ENCODE results near the gene TBX4.
"Not testable (repeated sequence)": the region's sequence is repeated elsewhere in the genome, so short reads cannot be mapped to it uniquely, and the experiment has no call there.

The TBX4 gene

DNA sequence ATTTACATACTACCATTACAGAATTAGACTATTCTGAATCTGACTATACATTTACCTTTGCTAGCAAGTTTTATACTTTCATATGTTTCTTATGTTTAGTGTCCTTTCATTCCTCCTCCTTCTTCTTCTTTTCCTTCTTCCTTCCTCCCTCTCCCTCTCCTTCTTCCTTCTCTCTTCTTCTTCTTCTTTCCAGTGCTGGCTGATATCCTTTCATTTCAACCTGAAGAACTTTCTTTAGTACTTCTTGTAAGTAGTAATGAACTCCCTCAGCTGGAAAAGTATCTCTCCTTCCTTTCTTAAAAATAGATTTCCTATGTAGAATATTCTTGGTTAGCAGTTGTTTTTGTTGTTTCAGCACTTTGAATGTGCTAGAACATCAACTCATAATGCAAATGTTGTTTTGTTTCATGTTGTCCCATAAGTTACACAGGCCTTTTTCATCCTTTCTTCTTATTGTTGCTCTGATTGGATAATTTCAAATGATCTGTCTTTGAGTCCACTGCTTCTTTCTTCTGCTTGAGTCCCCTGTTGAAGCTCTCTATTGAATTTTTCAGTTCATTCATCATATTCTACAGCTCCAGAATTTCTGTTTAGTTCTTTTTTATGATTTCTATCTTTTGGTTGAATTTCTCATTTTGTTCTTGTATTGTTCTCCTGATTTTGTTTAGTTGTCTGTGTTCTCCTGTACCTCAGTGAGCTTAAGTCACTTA, 15.1 kb upstream of the TBX4 start:
- TF ChIP-seq, protein P1, sequence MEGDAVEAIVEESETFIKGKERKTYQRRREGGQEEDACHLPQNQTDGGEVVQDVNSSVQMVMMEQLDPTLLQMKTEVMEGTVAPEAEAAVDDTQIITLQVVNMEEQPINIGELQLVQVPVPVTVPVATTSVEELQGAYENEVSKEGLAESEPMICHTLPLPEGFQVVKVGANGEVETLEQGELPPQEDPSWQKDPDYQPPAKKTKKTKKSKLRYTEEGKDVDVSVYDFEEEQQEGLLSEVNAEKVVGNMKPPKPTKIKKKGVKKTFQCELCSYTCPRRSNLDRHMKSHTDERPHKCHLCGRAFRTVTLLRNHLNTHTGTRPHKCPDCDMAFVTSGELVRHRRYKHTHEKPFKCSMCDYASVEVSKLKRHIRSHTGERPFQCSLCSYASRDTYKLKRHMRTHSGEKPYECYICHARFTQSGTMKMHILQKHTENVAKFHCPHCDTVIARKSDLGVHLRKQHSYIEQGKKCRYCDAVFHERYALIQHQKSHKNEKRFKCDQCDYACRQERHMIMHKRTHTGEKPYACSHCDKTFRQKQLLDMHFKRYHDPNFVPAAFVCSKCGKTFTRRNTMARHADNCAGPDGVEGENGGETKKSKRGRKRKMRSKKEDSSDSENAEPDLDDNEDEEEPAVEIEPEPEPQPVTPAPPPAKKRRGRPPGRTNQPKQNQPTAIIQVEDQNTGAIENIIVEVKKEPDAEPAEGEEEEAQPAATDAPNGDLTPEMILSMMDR (IDR thresholded peaks at IDR 0.05; ENCODE audit: insufficient read depth, low read length, missing control alignments) = no peak
- H3K4me3 ChIP-seq (ENCODE audit: low read depth, low read length) = no peak overlapping the region
- CTCF ChIA-PET = interaction anchor here (0.8 kb wide), 1 partner anchor 10 kb away, joined by 3 read pairs; no protein-coding TSS in a partner anchor
- POLR2A ChIA-PET = no interaction called here
- no peak for DNase-seq (ENCODE audit: low read depth, low spot score)

DNA sequence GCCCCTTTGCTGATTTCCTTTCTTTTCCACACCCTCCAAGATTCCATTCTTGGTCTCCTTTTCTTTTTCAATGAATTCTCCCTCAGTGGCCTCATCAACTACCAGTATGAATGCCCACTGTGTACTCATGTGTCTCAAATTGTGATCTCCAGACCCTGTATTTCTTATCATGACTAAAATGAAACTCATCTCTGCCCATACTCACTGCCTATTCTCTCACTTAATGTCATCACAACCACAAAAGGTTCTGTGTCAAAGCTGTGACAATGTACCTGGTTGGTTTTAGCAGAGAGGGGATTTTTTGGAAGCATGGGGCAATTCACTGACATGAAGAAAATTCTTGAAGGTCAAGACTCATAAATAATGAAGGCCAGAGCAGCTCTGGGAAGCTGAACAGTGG, 11.5 kb upstream of the TBX4 start:
- CTCF ChIA-PET = interaction anchor here (1.5 kb wide), 1 partner anchor 24 kb away, joined by 5 read pairs; no protein-coding TSS in a partner anchor
- TF ChIP-seq, protein P1 (IDR thresholded peaks at IDR 0.05; ENCODE audit: insufficient read depth, low read length, missing control alignments) = no peak
- no peak overlapping the region for H3K4me3 ChIP-seq (ENCODE audit: low read depth, low read length)
- no peak for DNase-seq (ENCODE audit: low read depth, low spot score)
- POLR2A ChIA-PET = no interaction called here

DNA sequence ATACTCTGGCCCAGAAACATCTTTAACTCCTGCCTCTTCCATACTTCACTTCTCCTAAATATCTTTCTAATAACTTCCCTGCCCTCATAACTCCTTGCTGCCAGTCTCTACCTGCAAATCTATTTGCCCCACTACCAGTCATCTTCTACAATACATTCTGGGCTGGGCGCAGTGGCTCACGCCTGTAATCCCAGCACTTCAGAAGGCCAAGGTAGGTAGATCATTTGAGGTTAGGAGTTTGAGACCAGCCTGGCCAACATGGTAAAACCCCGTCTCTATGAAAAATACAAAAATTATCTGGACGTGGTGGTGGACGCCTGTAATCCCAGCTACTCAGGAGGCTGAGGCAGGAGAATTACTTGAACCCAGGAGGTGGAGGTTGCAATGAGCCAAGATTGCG, 10.7 kb upstream of the TBX4 start:
- CTCF ChIA-PET; H3K4me3 ChIP-seq (ENCODE audit: low read depth, low read length); POLR2A ChIA-PET; DNase-seq (ENCODE audit: low read depth, low spot score): not testable (repeated sequence)

DNA sequence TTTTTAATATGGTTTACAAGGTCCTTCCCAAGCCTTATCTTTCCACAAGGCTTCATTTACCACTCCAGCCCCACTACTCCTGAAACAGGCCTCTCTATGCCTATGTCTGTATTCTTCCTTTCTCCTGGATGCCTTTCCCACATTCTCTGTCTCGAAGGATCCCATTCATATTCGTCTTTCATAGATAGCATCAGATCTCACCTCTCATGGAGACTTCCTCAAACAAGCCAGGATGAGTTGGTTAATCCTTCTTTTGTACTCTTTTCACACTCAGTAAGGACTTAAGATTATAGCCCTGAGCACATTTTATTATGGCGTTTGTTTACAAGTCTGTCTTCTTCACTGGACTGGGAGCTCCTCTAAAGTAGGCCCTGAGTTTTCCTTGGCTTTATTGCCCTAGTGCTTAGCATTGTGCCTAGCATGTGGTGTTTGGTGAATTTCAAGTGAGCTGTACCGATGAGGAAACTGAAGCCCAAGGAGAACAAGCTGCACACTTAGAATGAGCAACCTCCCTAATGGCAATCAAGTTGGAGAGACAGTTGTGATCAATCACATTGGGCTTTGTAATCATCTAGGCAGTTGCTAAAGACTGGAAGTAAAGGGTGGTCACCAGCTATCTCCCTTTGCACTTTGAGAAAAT, 10.0 kb upstream of the TBX4 start:
- no peak for DNase-seq (ENCODE audit: low read depth, low spot score)
- TF ChIP-seq, protein P1 (IDR thresholded peaks at IDR 0.05; ENCODE audit: insufficient read depth, low read length, missing control alignments) = no peak
- CTCF ChIA-PET = no interaction called here
- POLR2A ChIA-PET = no interaction called here
- no peak overlapping the region for H3K4me3 ChIP-seq (ENCODE audit: low read depth, low read length)

DNA sequence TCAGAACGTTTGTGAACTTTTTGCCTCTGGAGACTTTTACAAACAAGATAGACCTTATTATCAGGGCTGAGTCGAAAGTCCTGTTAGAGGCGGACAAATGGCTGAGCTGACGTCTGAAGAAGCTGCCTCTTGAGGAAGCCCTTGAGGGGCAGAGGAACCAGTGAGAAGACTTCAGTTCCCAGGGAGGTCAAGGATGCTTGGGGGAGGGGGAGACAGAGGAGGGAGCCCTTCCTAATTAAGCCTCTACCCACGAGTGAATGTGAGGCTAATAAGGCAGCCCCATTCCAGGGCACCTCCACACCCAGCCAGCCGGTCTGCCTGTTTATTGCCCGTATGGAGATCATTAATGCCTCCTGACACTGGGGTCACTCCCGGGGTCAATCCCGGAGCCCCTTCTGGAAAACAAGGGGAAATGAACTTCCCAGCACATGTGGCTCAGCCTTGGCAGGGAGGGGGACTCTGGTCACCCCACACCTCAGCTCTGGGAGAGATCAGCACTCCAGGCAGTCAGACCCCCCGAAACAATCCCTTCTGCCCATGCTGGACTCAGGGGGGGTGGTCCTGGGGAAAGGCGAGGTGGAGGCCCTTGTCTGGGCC, 9.2 kb upstream of the TBX4 start:
- DNase-seq (ENCODE audit: low read depth, low spot score) = no peak
- TF ChIP-seq, protein P1 (IDR thresholded peaks at IDR 0.05; ENCODE audit: insufficient read depth, low read length, missing control alignments) = no peak
- ChIA-PET CTCF (no interaction called here), POLR2A (no interaction called here)
- H3K4me3 ChIP-seq (ENCODE audit: low read depth, low read length) = no peak overlapping the region

DNA sequence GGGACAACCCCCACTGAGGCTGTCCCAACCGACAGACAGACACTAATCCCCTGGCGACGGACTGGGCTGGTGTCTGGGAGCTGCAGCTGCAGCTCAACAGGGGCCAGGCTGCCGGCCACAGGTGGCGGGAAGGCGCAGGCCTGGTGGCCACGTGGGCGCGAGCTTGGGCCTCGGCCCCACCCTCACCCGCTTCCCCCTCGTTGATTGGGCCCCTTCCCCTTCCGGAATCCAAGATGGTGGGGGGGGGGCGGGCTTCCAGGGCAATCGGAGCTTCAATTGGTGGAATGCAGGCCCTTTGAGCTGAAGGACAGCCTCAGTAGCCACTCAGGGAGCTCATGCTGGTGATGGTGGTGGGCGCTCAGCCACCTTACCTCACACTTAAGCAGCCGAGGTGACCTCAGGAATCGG, 8.7 kb upstream of the TBX4 start:
- TF ChIP-seq, protein P1 (IDR thresholded peaks at IDR 0.05; ENCODE audit: insufficient read depth, low read length, missing control alignments) = no peak
- no peak for DNase-seq (ENCODE audit: low read depth, low spot score)
- ChIA-PET CTCF (no interaction called here), POLR2A (no interaction called here)
- H3K4me3 ChIP-seq (ENCODE audit: low read depth, low read length) = no peak overlapping the region
